HEK293 (cell line): ENCODE results near the gene C1QTNF4.

Experiments
- BCL11A ChIP-seq: fragments of 450-650 bp; formaldehyde crosslinking; IDR thresholded peaks from 2 replicates; pipeline ENCODE4 v1.5.1; 2016; ENCODE audit warnings: low read depth, missing biosample characterization, missing genetic modification characterization
- ELK4 ChIP-seq: IDR thresholded peaks from 2 replicates; pipeline ENCODE4 v1.6.1; 2011; ENCODE audit warnings: mild to moderate bottlenecking, low read depth, low read length, borderline replicate concordance
- FEZF1 ChIP-seq: fragments of 450-650 bp; formaldehyde crosslinking; IDR thresholded peaks from 2 replicates; pipeline ENCODE4 v1.5.1; 2016; ENCODE audit warnings: missing biosample characterization, missing genetic modification characterization
- GLI2 ChIP-seq: fragments of 450-650 bp; formaldehyde crosslinking; IDR thresholded peaks from 2 replicates; pipeline ENCODE4; 2017; ENCODE audit warnings: missing biosample characterization, missing genetic modification characterization, low read depth, borderline replicate concordance
- KLF1 ChIP-seq: fragments of 450-650 bp; formaldehyde crosslinking; IDR thresholded peaks from 2 replicates; pipeline ENCODE4 v1.5.1; 2016; ENCODE audit warnings: missing biosample characterization, missing genetic modification characterization
- KLF8 ChIP-seq: fragments of 450-650 bp; formaldehyde crosslinking; IDR thresholded peaks from 2 replicates; pipeline ENCODE4 v1.5.1; 2016; ENCODE audit warnings: missing biosample characterization, missing genetic modification characterization
- KLF9 ChIP-seq: fragments of 450-650 bp; formaldehyde crosslinking; IDR thresholded peaks from 2 replicates; pipeline ENCODE4 v1.5.1; 2016; ENCODE audit warnings: missing biosample characterization, missing genetic modification characterization, low read depth
- MEIS1 ChIP-seq: sonication (generic); formaldehyde crosslinking; IDR thresholded peaks from 2 replicates; pipeline ENCODE4 v1.8.1; 2022; ENCODE audit warnings: missing genetic modification reagents, mild to moderate bottlenecking, borderline replicate concordance
- MYNN ChIP-seq: fragments of 450-650 bp; formaldehyde crosslinking; IDR thresholded peaks from 2 replicates; pipeline ENCODE4 v1.5.1; 2016; ENCODE audit warnings: missing biosample characterization, missing genetic modification characterization, borderline replicate concordance
- OVOL3 ChIP-seq: fragments of 450-650 bp; formaldehyde crosslinking; IDR thresholded peaks from 2 replicates; pipeline ENCODE4 v1.5.1; 2016; ENCODE audit warnings: missing biosample characterization, missing genetic modification characterization
- PRDM1 ChIP-seq: fragments of 450-650 bp; formaldehyde crosslinking; IDR thresholded peaks from 2 replicates; pipeline ENCODE4; 2016; ENCODE audit warnings: missing biosample characterization, missing genetic modification characterization
- SP7 ChIP-seq: fragments of 450-650 bp; formaldehyde crosslinking; IDR thresholded peaks from 2 replicates; pipeline ENCODE4 v1.5.1; 2016; ENCODE audit warnings: missing biosample characterization, missing genetic modification characterization
- YY2 ChIP-seq: fragments of 450-650 bp; formaldehyde crosslinking; IDR thresholded peaks from 2 replicates; pipeline ENCODE4 v1.5.1; 2016; ENCODE audit warnings: missing biosample characterization, missing genetic modification characterization
- ZFP41 ChIP-seq: fragments of 450-650 bp; formaldehyde crosslinking; IDR thresholded peaks from 2 replicates; pipeline ENCODE4 v1.5.1; 2016; ENCODE audit warnings: missing biosample characterization, missing genetic modification characterization, borderline replicate concordance
- ZFP69B ChIP-seq: fragments of 450-650 bp; formaldehyde crosslinking; IDR thresholded peaks from 2 replicates; pipeline ENCODE4 v1.5.1; 2016; ENCODE audit warnings: missing biosample characterization, missing genetic modification characterization
- ZNF114 ChIP-seq: fragments of 450-650 bp; formaldehyde crosslinking; IDR thresholded peaks from 2 replicates; pipeline ENCODE4 v1.5.0; 2017; ENCODE audit warnings: missing biosample characterization, missing genetic modification characterization
- ZNF132 ChIP-seq: fragments of 450-650 bp; formaldehyde crosslinking; IDR thresholded peaks from 2 replicates; pipeline ENCODE4 v1.5.1; 2017; ENCODE audit warnings: missing biosample characterization, missing genetic modification characterization, borderline replicate concordance
- ZNF169 ChIP-seq: fragments of 450-650 bp; formaldehyde crosslinking; IDR thresholded peaks from 2 replicates; pipeline ENCODE4 v1.5.1; 2016; ENCODE audit warnings: missing biosample characterization, missing genetic modification characterization
- ZNF211 ChIP-seq: fragments of 450-650 bp; formaldehyde crosslinking; IDR thresholded peaks from 2 replicates; pipeline ENCODE4 v1.5.1; 2016; ENCODE audit warnings: low read depth, missing biosample characterization, missing genetic modification characterization
- ZNF221 ChIP-seq: fragments of 450-650 bp; formaldehyde crosslinking; IDR thresholded peaks from 2 replicates; pipeline ENCODE4 v1.5.1; 2017; ENCODE audit warnings: missing biosample characterization, missing genetic modification characterization, borderline replicate concordance
- ZNF311 ChIP-seq: fragments of 450-650 bp; formaldehyde crosslinking; IDR thresholded peaks from 2 replicates; pipeline ENCODE4 v1.5.1; 2017; ENCODE audit warnings: missing biosample characterization, missing genetic modification characterization, borderline replicate concordance
- ZNF335 ChIP-seq: fragments of 450-650 bp; formaldehyde crosslinking; conservative IDR thresholded peaks from 2 replicates; pipeline ENCODE4 v1.5.1; 2016; ENCODE audit warnings: missing biosample characterization, missing genetic modification characterization
- ZNF341 ChIP-seq: fragments of 450-650 bp; formaldehyde crosslinking; IDR thresholded peaks from 2 replicates; pipeline ENCODE4; 2016; ENCODE audit warnings: low read depth, missing biosample characterization, missing genetic modification characterization
- ZNF350 ChIP-seq: fragments of 450-650 bp; formaldehyde crosslinking; IDR thresholded peaks from 2 replicates; pipeline ENCODE4 v1.5.0; 2017; ENCODE audit warnings: missing biosample characterization, mild to moderate bottlenecking, missing genetic modification characterization
- ZNF354C ChIP-seq: fragments of 450-650 bp; formaldehyde crosslinking; IDR thresholded peaks from 2 replicates; pipeline ENCODE4 v1.5.1; 2016; ENCODE audit warnings: missing biosample characterization, missing genetic modification characterization, low read depth, borderline replicate concordance
- ZNF433 ChIP-seq: fragments of 450-650 bp; formaldehyde crosslinking; IDR thresholded peaks from 2 replicates; pipeline ENCODE4 v1.5.1; 2016; ENCODE audit warnings: missing biosample characterization, missing genetic modification characterization, low read depth
- ZNF510 ChIP-seq: fragments of 450-650 bp; formaldehyde crosslinking; IDR thresholded peaks from 2 replicates; pipeline ENCODE4 v1.5.1; 2018; ENCODE audit warnings: mild to moderate bottlenecking, missing genetic modification characterization, missing biosample characterization; ENCODE audit not compliant: insufficient replicate concordance
- ZNF707 ChIP-seq: fragments of 450-650 bp; formaldehyde crosslinking; IDR thresholded peaks from 2 replicates; pipeline ENCODE4 v1.5.1; 2016; ENCODE audit warnings: missing biosample characterization, missing genetic modification characterization
- ZNF747 ChIP-seq: fragments of 450-650 bp; formaldehyde crosslinking; IDR thresholded peaks from 2 replicates; pipeline ENCODE4 v1.5.1; 2016; ENCODE audit warnings: missing biosample characterization, missing genetic modification characterization
- ZNF768 ChIP-seq: fragments of 450-650 bp; formaldehyde crosslinking; IDR thresholded peaks from 2 replicates; pipeline ENCODE4 v1.5.1; 2018; ENCODE audit warnings: missing biosample characterization, mild to moderate bottlenecking, missing genetic modification characterization
- ZNF776 ChIP-seq: fragments of 450-650 bp; formaldehyde crosslinking; IDR thresholded peaks from 2 replicates; pipeline ENCODE4 v1.5.0; 2017; ENCODE audit warnings: missing biosample characterization, missing genetic modification characterization, borderline replicate concordance
- ZSCAN18 ChIP-seq: fragments of 450-650 bp; formaldehyde crosslinking; IDR thresholded peaks from 2 replicates; pipeline ENCODE4 v1.5.1; 2016; ENCODE audit warnings: missing biosample characterization, missing genetic modification characterization
- ZSCAN23 ChIP-seq: fragments of 450-650 bp; formaldehyde crosslinking; IDR thresholded peaks from 2 replicates; pipeline ENCODE4 v1.5.1; 2016; ENCODE audit warnings: missing biosample characterization, missing genetic modification characterization
- TF ChIP-seq, protein P1 (sequence below): fragments of 450-650 bp; formaldehyde crosslinking; IDR thresholded peaks from 2 replicates; pipeline ENCODE4 v1.5.1; 2017; ENCODE audit warnings: missing biosample characterization, missing genetic modification characterization
- TF ChIP-seq, protein P2 (sequence below): fragments of 450-650 bp; formaldehyde crosslinking; IDR thresholded peaks from 2 replicates; pipeline ENCODE4 v1.5.1; 2017; ENCODE audit warnings: missing biosample characterization, missing genetic modification characterization

The C1QTNF4 gene

DNA sequence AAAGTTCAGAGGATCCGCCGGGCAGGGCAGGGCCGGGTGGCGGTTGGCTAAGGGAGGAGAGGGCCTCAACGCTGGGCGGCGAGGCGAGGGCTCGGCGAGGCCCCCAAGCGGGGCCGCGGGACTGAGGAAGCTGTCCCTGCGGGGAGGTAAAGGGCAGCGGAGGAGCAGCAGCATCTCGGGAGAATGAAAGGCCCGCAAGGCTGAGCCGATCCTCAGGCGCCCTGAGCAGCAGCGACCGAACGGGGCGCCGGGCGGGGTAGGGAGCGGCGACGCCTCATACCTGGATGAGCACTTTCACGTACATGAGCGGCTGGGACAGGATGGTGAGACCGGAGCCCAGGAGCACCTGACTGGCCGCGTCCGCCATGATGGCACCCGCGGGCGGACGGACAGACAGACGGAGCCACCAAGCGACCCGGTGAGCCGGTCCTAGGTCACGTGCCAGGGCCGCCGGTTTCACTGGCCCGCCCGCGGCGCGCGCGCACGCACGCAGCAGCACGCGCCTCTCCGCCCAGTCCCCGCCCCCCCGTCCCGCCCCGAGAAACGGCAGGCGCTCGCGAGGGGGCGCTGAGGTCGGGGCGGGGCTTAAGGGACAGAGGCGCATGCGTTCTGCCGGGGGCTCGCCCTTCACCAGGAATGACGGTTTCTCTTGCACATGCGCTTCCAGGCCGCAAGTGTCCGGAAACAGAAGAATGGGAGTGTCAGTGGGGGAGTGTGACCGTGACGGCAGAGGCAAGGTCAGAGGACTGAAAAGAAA is 48.1 kb upstream of the C1QTNF4 start, which contains the start of gene MTCH2 (continued):
- TF ChIP-seq KLF8 (tag by site-specific recombination) (0 out of 2 replicates have a peak, but pooled peaks have one; percentile 73), ZSCAN18 (tag by site-specific recombination) (no peak), ZNF211 (tag by site-specific recombination) (no peak), ZNF747 (tag by site-specific recombination) (no peak), ZNF776 (no peak), KLF1 (tag by site-specific recombination) (peak; percentile 60), ZNF132 (tag by site-specific recombination) (no peak), BCL11A (tag by site-specific recombination) (no peak), GLI2 (tag by site-specific recombination) (no peak), OVOL3 (tag by site-specific recombination) (no peak), FEZF1 (tag by site-specific recombination) (no peak), ZNF114 (no peak), PRDM1 (tag by site-specific recombination) (peak; percentile 8; the same call in 1 of the 2 replicates), ZFP69B (tag by site-specific recombination) (peak; percentile 60), ZNF354C (tag by site-specific recombination) (no peak), ELK4 (no peak), ZNF169 (tag by site-specific recombination) (no peak), ZFP41 (tag by site-specific recombination) (no peak), ZNF311 (tag by site-specific recombination) (no peak), ZNF707 (tag by site-specific recombination) (no peak), MYNN (no peak), ZSCAN23 (tag by site-specific recombination) (peak; percentile 71; the same call in 1 of the 2 replicates), ZNF221 (tag by site-specific recombination) (no peak), ZNF350 (no peak), MEIS1 (no peak), KLF9 (tag by site-specific recombination) (peak; percentile 75), ZNF433 (no peak), SP7 (peak; percentile 63), ZNF510 (no peak), YY2 (tag by site-specific recombination) (peak; percentile 88), ZNF768 (tag by site-specific recombination) (no peak), ZNF341 (peak; percentile 70), ZNF335 (peak; percentile 98)
- TF ChIP-seq, protein P1, sequence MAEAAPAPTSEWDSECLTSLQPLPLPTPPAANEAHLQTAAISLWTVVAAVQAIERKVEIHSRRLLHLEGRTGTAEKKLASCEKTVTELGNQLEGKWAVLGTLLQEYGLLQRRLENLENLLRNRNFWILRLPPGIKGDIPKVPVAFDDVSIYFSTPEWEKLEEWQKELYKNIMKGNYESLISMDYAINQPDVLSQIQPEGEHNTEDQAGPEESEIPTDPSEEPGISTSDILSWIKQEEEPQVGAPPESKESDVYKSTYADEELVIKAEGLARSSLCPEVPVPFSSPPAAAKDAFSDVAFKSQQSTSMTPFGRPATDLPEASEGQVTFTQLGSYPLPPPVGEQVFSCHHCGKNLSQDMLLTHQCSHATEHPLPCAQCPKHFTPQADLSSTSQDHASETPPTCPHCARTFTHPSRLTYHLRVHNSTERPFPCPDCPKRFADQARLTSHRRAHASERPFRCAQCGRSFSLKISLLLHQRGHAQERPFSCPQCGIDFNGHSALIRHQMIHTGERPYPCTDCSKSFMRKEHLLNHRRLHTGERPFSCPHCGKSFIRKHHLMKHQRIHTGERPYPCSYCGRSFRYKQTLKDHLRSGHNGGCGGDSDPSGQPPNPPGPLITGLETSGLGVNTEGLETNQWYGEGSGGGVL (tag by site-specific recombination), result no peak
- TF ChIP-seq, protein P2, sequence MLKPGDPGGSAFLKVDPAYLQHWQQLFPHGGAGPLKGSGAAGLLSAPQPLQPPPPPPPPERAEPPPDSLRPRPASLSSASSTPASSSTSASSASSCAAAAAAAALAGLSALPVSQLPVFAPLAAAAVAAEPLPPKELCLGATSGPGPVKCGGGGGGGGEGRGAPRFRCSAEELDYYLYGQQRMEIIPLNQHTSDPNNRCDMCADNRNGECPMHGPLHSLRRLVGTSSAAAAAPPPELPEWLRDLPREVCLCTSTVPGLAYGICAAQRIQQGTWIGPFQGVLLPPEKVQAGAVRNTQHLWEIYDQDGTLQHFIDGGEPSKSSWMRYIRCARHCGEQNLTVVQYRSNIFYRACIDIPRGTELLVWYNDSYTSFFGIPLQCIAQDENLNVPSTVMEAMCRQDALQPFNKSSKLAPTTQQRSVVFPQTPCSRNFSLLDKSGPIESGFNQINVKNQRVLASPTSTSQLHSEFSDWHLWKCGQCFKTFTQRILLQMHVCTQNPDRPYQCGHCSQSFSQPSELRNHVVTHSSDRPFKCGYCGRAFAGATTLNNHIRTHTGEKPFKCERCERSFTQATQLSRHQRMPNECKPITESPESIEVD (tag by site-specific recombination), result no peak
